Astrocyte (in vitro differentiated cells and primary cell): ENCODE measurements around the gene PRKCH. TPM values are rescaled to one million over a fixed set of nuclear protein-coding genes. Genes with fewer than 3 reads are reported as not detected.

ENCODE experiments used
- DNase-seq: peaks from one replicate; pipeline ENCODE4 v3.0.0-alpha.2; 2010; ENCODE audit warnings: low read depth
- FAIRE-seq: peaks from 2 replicates; lab custom pipeline; 2011; peaks lifted over from hg19 to GRCh38; lab: Jason Lieb, UNC
- H2AFZ ChIP-seq: 2 replicates; pipeline ENCODE4 v1.6.0; 2012; ENCODE audit warnings: low read depth, low read length, inconsistent platforms
- H3K27ac ChIP-seq: 2 replicates; pipeline ENCODE4 v1.5.1; 2011; ENCODE audit warnings: low read depth, low read length, inconsistent platforms
- H3K27me3 ChIP-seq: 2 replicates; pipeline ENCODE4 v1.6.0; 2011; ENCODE audit warnings: low read length, inconsistent platforms; ENCODE audit not compliant: insufficient read depth
- H3K36me3 ChIP-seq: 2 replicates; pipeline ENCODE4 v1.5.1; 2011; ENCODE audit warnings: low read length, inconsistent platforms; ENCODE audit not compliant: insufficient read depth
- H3K4me1 ChIP-seq: 2 replicates; pipeline ENCODE4 v1.5.1; 2011; ENCODE audit warnings: low read length, inconsistent platforms; ENCODE audit not compliant: insufficient read depth
- H3K4me2 ChIP-seq: 2 replicates; pipeline ENCODE4 v1.6.0; 2012; ENCODE audit warnings: low read length, inconsistent platforms
- H3K4me3 ChIP-seq: 2 replicates; pipeline ENCODE4 v1.5.1; 2011; ENCODE audit warnings: low read depth, mild to moderate bottlenecking, low read length, inconsistent platforms; ENCODE audit not compliant: insufficient read depth
- H3K79me2 ChIP-seq: 2 replicates; pipeline ENCODE4 v1.6.0; 2012; ENCODE audit warnings: mild to moderate bottlenecking, low read length, inconsistent platforms; ENCODE audit not compliant: insufficient read depth
- H3K9ac ChIP-seq: 2 replicates; pipeline ENCODE4 v1.6.0; 2012; ENCODE audit warnings: mild to moderate bottlenecking, low read length, inconsistent platforms
- H3K9me3 ChIP-seq: 2 replicates; pipeline ENCODE4 v1.5.1; 2012; ENCODE audit warnings: low read depth, mild to moderate bottlenecking, low read length, inconsistent platforms; ENCODE audit not compliant: insufficient read depth
- H4K20me1 ChIP-seq: 2 replicates; pipeline ENCODE4 v1.6.0; 2012; ENCODE audit warnings: low read length, inconsistent platforms; ENCODE audit not compliant: insufficient read depth
- H3K27ac Mint-ChIP-seq: one replicate; pipeline ENCODE4 v1.8.0; 2021; ENCODE audit warnings: mild to moderate bottlenecking, mixed read lengths; ENCODE audit not compliant: unreplicated experiment
- H3K27me3 Mint-ChIP-seq: one replicate; pipeline ENCODE4 v1.8.0; 2021; ENCODE audit warnings: low read depth, mixed read lengths; ENCODE audit not compliant: unreplicated experiment
- H3K36me3 Mint-ChIP-seq: one replicate; pipeline ENCODE4 v1.8.0; 2021; ENCODE audit warnings: low read depth, mixed read lengths; ENCODE audit not compliant: unreplicated experiment
- H3K4me1 Mint-ChIP-seq: one replicate; pipeline ENCODE4 v1.8.0; 2021; ENCODE audit warnings: low read depth, mixed read lengths; ENCODE audit not compliant: unreplicated experiment
- H3K4me3 Mint-ChIP-seq: one replicate; pipeline ENCODE4 v1.8.0; 2021; ENCODE audit warnings: mild to moderate bottlenecking, moderate library complexity, mixed read lengths; ENCODE audit not compliant: unreplicated experiment
- H3K9me3 Mint-ChIP-seq: one replicate; pipeline ENCODE4 v1.8.0; 2021; ENCODE audit warnings: mild to moderate bottlenecking, mixed read lengths; ENCODE audit not compliant: unreplicated experiment
- CTCF ChIP-seq: IDR thresholded peaks from 2 replicates; pipeline ENCODE4 v1.5.1; 2011; ENCODE audit warnings: low read depth, mild to moderate bottlenecking, inconsistent platforms, low read length, moderate library complexity; ENCODE audit not compliant: insufficient read depth
- EZH2 ChIP-seq: IDR thresholded peaks from 2 replicates; pipeline ENCODE4 v1.6.1; 2012; ENCODE audit warnings: mild to moderate bottlenecking, low read length, inconsistent platforms; ENCODE audit not compliant: insufficient read depth
- total RNA-seq: library from RNA; stranded (reverse); gene quantifications from 2 replicates; pipeline ENCODE4 v1.2.1, GENCODE V29; 2021

Gene PRKCH
- total RNA-seq, 1 donor from 2014 or later, result 6.0 TPM

- no peak for DNase-seq
- Histone ChIP-seq H3K4me2 (no peak overlapping the region), H3K9me3 (peaks cover 5% of the 10 kb centered on the region), H3K79me2 (no peaks in the 10 kb centered on the region), H3K36me3 (no peaks in the 10 kb centered on the region), H3K4me3 (no peak overlapping the region), H2AFZ (no peak overlapping the region), H3K4me1 (peaks cover 6% of the 10 kb centered on the region), H4K20me1 (no peaks in the 10 kb centered on the region), H3K9ac (no peak overlapping the region), H3K27ac (no peak overlapping the region), H3K27me3 (peaks cover 31% of the 10 kb centered on the region)
- H3K4me3 Mint-ChIP-seq, result no peak overlapping the region
- FAIRE-seq, result no peak
- H3K4me1 Mint-ChIP-seq, result no peaks in the 10 kb centered on the region
- TF ChIP-seq CTCF, result no peak
- TF ChIP-seq EZH2, result no peak
- peaks cover 34% of the 10 kb centered on the region for H3K27me3 Mint-ChIP-seq
- peaks cover 1% of the 10 kb centered on the region for H3K36me3 Mint-ChIP-seq
- no peak overlapping the region for H3K27ac Mint-ChIP-seq
- H3K9me3 Mint-ChIP-seq, result peaks cover 2% of the 10 kb centered on the region
Measured at GRCh38 chr14:61284001-61284400, 37.4 kb upstream of the PRKCH start.

- DNase-seq, result no peak
- FAIRE-seq, result no peak
- no peak overlapping the region for H3K4me2 ChIP-seq
- TF ChIP-seq EZH2 (no peak), CTCF (no peak)
- no peak overlapping the region for H2AFZ ChIP-seq
- peaks cover 20% of the 10 kb centered on the region for H3K27me3 ChIP-seq
- Mint-ChIP-seq H3K36me3 (no peaks in the 10 kb centered on the region), H3K9me3 (no peaks in the 10 kb centered on the region), H3K4me3 (no peak overlapping the region), H3K27ac (no peak overlapping the region), H3K27me3 (peaks cover 25% of the 10 kb centered on the region), H3K4me1 (no peaks in the 10 kb centered on the region)
- no peaks in the 10 kb centered on the region for H3K36me3 ChIP-seq
- H3K27ac ChIP-seq, result no peak overlapping the region
- no peaks in the 10 kb centered on the region for H3K9me3 ChIP-seq
- no peaks in the 10 kb centered on the region for H3K79me2 ChIP-seq
- no peak overlapping the region for H3K4me3 ChIP-seq
- no peaks in the 10 kb centered on the region for H4K20me1 ChIP-seq
- peaks cover 2% of the 10 kb centered on the region for H3K4me1 ChIP-seq
- H3K9ac ChIP-seq, result no peak overlapping the region
Measured at GRCh38 chr14:61285364-61285763, 36.0 kb upstream of the PRKCH start.

GRCh38 chr14:61287196-61287595 is 34.2 kb upstream of the PRKCH start:
- Histone ChIP-seq H3K27me3 (peaks cover 16% of the 10 kb centered on the region), H3K4me3 (no peak overlapping the region), H3K9ac (no peak overlapping the region), H3K27ac (no peak overlapping the region), H3K4me2 (no peak overlapping the region), H3K9me3 (no peaks in the 10 kb centered on the region), H4K20me1 (no peaks in the 10 kb centered on the region), H3K4me1 (no peaks in the 10 kb centered on the region), H2AFZ (no peak overlapping the region), H3K36me3 (no peaks in the 10 kb centered on the region), H3K79me2 (no peaks in the 10 kb centered on the region)
- no peaks in the 10 kb centered on the region for H3K9me3 Mint-ChIP-seq
- TF ChIP-seq CTCF (no peak), EZH2 (no peak)
- H3K27ac Mint-ChIP-seq, result no peak overlapping the region
- DNase-seq, result no peak
- H3K4me1 Mint-ChIP-seq, result no peaks in the 10 kb centered on the region
- no peak overlapping the region for H3K4me3 Mint-ChIP-seq
- peaks cover 18% of the 10 kb centered on the region for H3K27me3 Mint-ChIP-seq
- H3K36me3 Mint-ChIP-seq, result no peaks in the 10 kb centered on the region
- no peak for FAIRE-seq
